K562 (cell line): ENCODE data around the gene CDHR2. TPM values are rescaled to one million over a fixed set of nuclear protein-coding genes. Genes with fewer than 3 reads are reported as not detected.

Experiments used
- ATF4 ChIP-seq: fragments of 450-650 bp; formaldehyde crosslinking; IDR thresholded peaks from 2 replicates; pipeline ENCODE4 v1.4.0; 2022; ENCODE audit warnings: mild to moderate bottlenecking, moderate library complexity
- DACH1 ChIP-seq: fragments of 450-650 bp; IDR thresholded peaks from 2 replicates; pipeline ENCODE4 v1.6.1; 2018; ENCODE audit not compliant: partially characterized antibody
- DMBX1 ChIP-seq: fragments of 250-450 bp; sonication (Bioruptor Pico); IDR thresholded peaks from 2 replicates; pipeline ENCODE4 v1.8.0; 2022; ENCODE audit warnings: inconsistent platforms, mild to moderate bottlenecking, moderate library complexity, borderline replicate concordance
- E2F1 ChIP-seq: sonication (generic); formaldehyde crosslinking; IDR thresholded peaks from 2 replicates; pipeline ENCODE4 v1.8.1; 2023; ENCODE audit warnings: mild to moderate bottlenecking, missing genetic modification reagents, moderate library complexity
- HBP1 ChIP-seq: fragments of 450-650 bp; formaldehyde crosslinking; IDR thresholded peaks from 2 replicates; pipeline ENCODE4 v1.4.0; 2022; ENCODE audit warnings: missing genetic modification characterization
- JUNB ChIP-seq: fragments of 450-650 bp; formaldehyde crosslinking; conservative IDR thresholded peaks from 2 replicates; pipeline ENCODE4 v1.4.0; 2020; ENCODE audit warnings: mild to moderate bottlenecking
- KLF10 ChIP-seq: fragments of 250-450 bp; sonication (Bioruptor Pico); IDR thresholded peaks from 2 replicates; pipeline ENCODE4 v1.6.1; 2021; ENCODE audit warnings: matching md5 sums
- L3MBTL2 ChIP-seq: fragments of 450-650 bp; IDR thresholded peaks from 2 replicates; pipeline ENCODE4 v1.6.1; 2016; ENCODE audit warnings: mild to moderate bottlenecking, moderate library complexity
- MXI1 ChIP-seq: IDR thresholded peaks from 2 replicates; pipeline ENCODE4 v1.6.1; 2011; ENCODE audit warnings: low read depth, mild to moderate bottlenecking, improper control_type of control experiment, low read length
- RBM17 ChIP-seq: fragments of 200-400 bp; formaldehyde crosslinking; IDR thresholded peaks from 2 replicates; pipeline ENCODE4 v1.6.1; 2017; ENCODE audit warnings: low read depth, mild to moderate bottlenecking, low read length, borderline replicate concordance
- TAL1 ChIP-seq: fragments of 450-650 bp; IDR thresholded peaks from 2 replicates; pipeline ENCODE4 v1.6.1; 2016; ENCODE audit warnings: mild to moderate bottlenecking
- U2AF2 ChIP-seq: fragments of 200-400 bp; formaldehyde crosslinking; optimal IDR thresholded peaks from 2 replicates; pipeline ENCODE3; 2017; ENCODE audit warnings: low read depth, mild to moderate bottlenecking, low read length
- ZBTB1 ChIP-seq: sonication (generic); formaldehyde crosslinking; IDR thresholded peaks from 2 replicates; pipeline ENCODE4 v1.8.1; 2023; ENCODE audit warnings: missing genetic modification reagents, low read depth, mild to moderate bottlenecking, borderline replicate concordance
- ZHX1 ChIP-seq: fragments of 150-350 bp; conservative IDR thresholded peaks from 2 replicates; pipeline ENCODE4 v1.6.1; 2014; ENCODE audit warnings: low read length
- ZNF124 ChIP-seq: sonication (generic); formaldehyde crosslinking; IDR thresholded peaks from 2 replicates; pipeline ENCODE4 v1.8.1; 2022; ENCODE audit warnings: missing genetic modification reagents
- ZNF134 ChIP-seq: fragments of 250-450 bp; sonication (Bioruptor Pico); conservative IDR thresholded peaks from 2 replicates; pipeline ENCODE4 v1.4.0; 2020
- ZNF23 ChIP-seq: fragments of 250-450 bp; sonication (Bioruptor Pico); IDR thresholded peaks from 2 replicates; pipeline ENCODE4 v1.4.0; 2020; ENCODE audit warnings: mild to moderate bottlenecking
- ZNF311 ChIP-seq: fragments of 250-450 bp; sonication (Bioruptor Pico); IDR thresholded peaks from 2 replicates; pipeline ENCODE4 v1.4.0; 2020; ENCODE audit warnings: mild to moderate bottlenecking, moderate library complexity
- ZNF511 ChIP-seq: sonication (generic); formaldehyde crosslinking; IDR thresholded peaks from 2 replicates; pipeline ENCODE4 v1.8.0; 2022; ENCODE audit warnings: mild to moderate bottlenecking, missing genetic modification reagents
- ZNF75A ChIP-seq: fragments of 450-650 bp; formaldehyde crosslinking; IDR thresholded peaks from 2 replicates; pipeline ENCODE4 v1.4.0; 2020; ENCODE audit warnings: mild to moderate bottlenecking
- ZNF766 ChIP-seq: fragments of 200-800 bp; sonication (Bioruptor generic); conservative IDR thresholded peaks from 2 replicates; pipeline ENCODE4 v1.6.1; 2016; ENCODE audit warnings: missing genetic modification characterization, missing compliant biosample characterization
- ZSCAN32 ChIP-seq: fragments of 450-650 bp; formaldehyde crosslinking; IDR thresholded peaks from 2 replicates; pipeline ENCODE4 v1.4.0; 2020; ENCODE audit warnings: mild to moderate bottlenecking, moderate library complexity
- polyA plus RNA-seq, 8 experiments: library from polyadenylated mRNA; depleted of rRNA in 4 of 8; stranded (reverse) in 5 of 8; unstranded in 3 of 8; fragments of >200 nt; fragmentation: Nextera tagmentation in 2 of 8; fragmentation: Illumina TruSeq in 1 of 8; extraction: Ambion mirVana in 2 of 8; extraction: Trizol in 1 of 8; gene quantifications; 2 replicates each; pipeline versions ENCODE4 v1.2.1 to v1.2.3, GENCODE V29; 2011 to 2014; ENCODE audit warnings: inconsistent platforms in 1 of 8, missing spikeins in 1 of 8
- total RNA-seq, 7 experiments: library from RNA; depleted of rRNA in 6 of 7; stranded (reverse); fragments of >200 nt in 6 of 7; fragmentation: Illumina TruSeq in 2 of 7; extraction: Trizol in 2 of 7; gene quantifications; 2 replicates each; pipeline versions ENCODE4 v1.2.1 to v1.2.3, GENCODE V29; 2011 to 2021; ENCODE audit warnings: low replicate concordance in 1 of 7

Gene CDHR2
- total and polyA plus RNA-seq, 9 of the 15 experiments (the other 6 are each of a cell fraction or from before 2014, with no cell fraction given): 0.01 to 0.62 (median 0.09) TPM; not detected in 2

- 0 out of 2 replicates have a peak, but pooled peaks have one; percentile 8 for TF ChIP-seq ZNF134
- no peak for TF ChIP-seq L3MBTL2
- no peak for TF ChIP-seq ZNF124
- no peak for TF ChIP-seq ZNF23 (CRISPR knock-in tag)
- no peak for TF ChIP-seq ZNF75A (CRISPR knock-in tag)
- 0 out of 2 replicates have a peak, but pooled peaks have one; percentile 28 for TF ChIP-seq E2F1 (CRISPR knock-in tag)
- TF ChIP-seq DACH1: no peak
- TF ChIP-seq ZNF311: no peak
- TF ChIP-seq ZNF766 (CRISPR knock-in tag): peak; percentile 75; the same call in 1 of the 2 replicates
- TF ChIP-seq ATF4: no peak
- TF ChIP-seq U2AF2: no peak
- no peak for TF ChIP-seq HBP1 (CRISPR knock-in tag)
- no peak for TF ChIP-seq ZBTB1
- peak; percentile 83 for TF ChIP-seq ZNF511
- TF ChIP-seq MXI1: peak; percentile 83
- no peak for TF ChIP-seq ZSCAN32 (CRISPR knock-in tag)
- no peak for TF ChIP-seq KLF10 (CRISPR knock-in tag)
- TF ChIP-seq DMBX1 (CRISPR knock-in tag): no peak
- TF ChIP-seq RBM17: no peak
- no peak for TF ChIP-seq TAL1
- no peak for TF ChIP-seq ZHX1
- TF ChIP-seq JUNB (CRISPR knock-in tag): no peak
Observed at GRCh38 chr5:176611435-176611834, 62.3 kb downstream of the CDHR2 start (continued).
